Astrocyte of the cerebellum (primary cell): ENCODE results near the gene KLHL40.

Source experiments
- DNase-seq: peaks from one replicate; pipeline ENCODE4 v3.0.0-alpha.2; 2011; ENCODE audit warnings: low read depth
- H3K4me3 ChIP-seq: 2 replicates; pipeline ENCODE4 v1.5.1; 2011; ENCODE audit warnings: mild to moderate bottlenecking, low read depth, low read length, moderate library complexity
- in situ Hi-C: cut with HindIII; loops from 2 replicates; pipeline ENCODE4 v1.10.0; 2017; ENCODE audit warnings: low sequenced_read_pairs
- TF ChIP-seq, protein P1 (sequence below): IDR thresholded peaks from 2 replicates; pipeline ENCODE4 v1.5.1; 2012; ENCODE audit warnings: low read length, low read depth, moderate library complexity, mild to moderate bottlenecking; ENCODE audit errors: missing control alignments

The KLHL40 gene

DNA sequence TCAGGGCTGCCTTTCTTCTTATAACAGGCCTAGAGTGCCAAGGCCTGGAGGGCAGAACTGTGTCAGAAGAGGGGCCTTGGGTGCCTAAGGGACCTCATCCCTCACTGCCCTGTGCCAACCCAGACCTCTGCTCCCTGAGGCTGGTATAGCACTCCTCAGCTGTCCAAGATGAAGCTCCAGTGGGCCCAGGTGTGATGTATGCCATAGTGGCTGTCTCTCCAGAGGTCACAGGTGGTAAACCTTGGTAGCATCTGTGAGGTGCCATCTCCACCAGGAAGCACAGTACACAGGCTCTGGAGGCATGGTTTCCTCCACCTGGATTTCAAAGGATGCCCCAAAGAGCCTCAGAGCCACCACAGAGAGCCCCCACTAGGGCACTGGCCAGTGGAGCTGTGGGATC, 12.3 kb upstream of the KLHL40 start:
- TF ChIP-seq, protein P1, sequence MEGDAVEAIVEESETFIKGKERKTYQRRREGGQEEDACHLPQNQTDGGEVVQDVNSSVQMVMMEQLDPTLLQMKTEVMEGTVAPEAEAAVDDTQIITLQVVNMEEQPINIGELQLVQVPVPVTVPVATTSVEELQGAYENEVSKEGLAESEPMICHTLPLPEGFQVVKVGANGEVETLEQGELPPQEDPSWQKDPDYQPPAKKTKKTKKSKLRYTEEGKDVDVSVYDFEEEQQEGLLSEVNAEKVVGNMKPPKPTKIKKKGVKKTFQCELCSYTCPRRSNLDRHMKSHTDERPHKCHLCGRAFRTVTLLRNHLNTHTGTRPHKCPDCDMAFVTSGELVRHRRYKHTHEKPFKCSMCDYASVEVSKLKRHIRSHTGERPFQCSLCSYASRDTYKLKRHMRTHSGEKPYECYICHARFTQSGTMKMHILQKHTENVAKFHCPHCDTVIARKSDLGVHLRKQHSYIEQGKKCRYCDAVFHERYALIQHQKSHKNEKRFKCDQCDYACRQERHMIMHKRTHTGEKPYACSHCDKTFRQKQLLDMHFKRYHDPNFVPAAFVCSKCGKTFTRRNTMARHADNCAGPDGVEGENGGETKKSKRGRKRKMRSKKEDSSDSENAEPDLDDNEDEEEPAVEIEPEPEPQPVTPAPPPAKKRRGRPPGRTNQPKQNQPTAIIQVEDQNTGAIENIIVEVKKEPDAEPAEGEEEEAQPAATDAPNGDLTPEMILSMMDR, result no peak
- no peak overlapping the region for H3K4me3 ChIP-seq
- DNase-seq, result no peak
- in situ Hi-C loops, result no loop called here

DNA sequence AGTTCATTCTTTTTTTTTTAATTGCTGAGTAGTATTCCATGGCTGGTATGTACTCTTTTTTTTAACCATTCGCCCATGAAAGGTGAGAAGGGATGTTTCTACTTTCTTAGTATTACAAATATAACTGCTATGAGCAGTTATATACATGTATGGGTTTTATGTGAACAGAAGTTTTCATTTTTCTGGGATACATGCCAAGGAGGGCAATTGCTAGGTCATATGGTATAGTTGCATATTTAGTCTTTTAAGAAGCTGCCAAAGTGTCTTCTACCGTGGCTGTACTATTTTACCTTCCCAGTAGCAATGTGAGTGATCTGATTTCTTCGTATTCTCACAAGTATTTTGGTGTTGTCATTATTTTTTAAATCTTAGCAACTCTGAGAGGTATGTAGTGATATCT, 11.2 kb upstream of the KLHL40 start:
- TF ChIP-seq, protein P1, result no peak
- no peak for DNase-seq
- no peak overlapping the region for H3K4me3 ChIP-seq
- in situ Hi-C loops, result no loop called here

GRCh38 chr3:42675909-42676308, 9.4 kb upstream of the KLHL40 start:
- no peak for DNase-seq
- TF ChIP-seq, protein P1, result no peak
- no peak overlapping the region for H3K4me3 ChIP-seq
- in situ Hi-C loops, result no loop called here

GRCh38 chr3:42678447-42678846, 6.9 kb upstream of the KLHL40 start:
- TF ChIP-seq, protein P1, result no peak
- H3K4me3 ChIP-seq, result no peak overlapping the region
- no peak for DNase-seq
- in situ Hi-C loops, result no loop called here

GRCh38 chr3:42680271-42680670, 5.1 kb upstream of the KLHL40 start:
- in situ Hi-C loops, result no loop called here
- H3K4me3 ChIP-seq, result no peak overlapping the region
- no peak for DNase-seq
- TF ChIP-seq, protein P1, result no peak

DNA sequence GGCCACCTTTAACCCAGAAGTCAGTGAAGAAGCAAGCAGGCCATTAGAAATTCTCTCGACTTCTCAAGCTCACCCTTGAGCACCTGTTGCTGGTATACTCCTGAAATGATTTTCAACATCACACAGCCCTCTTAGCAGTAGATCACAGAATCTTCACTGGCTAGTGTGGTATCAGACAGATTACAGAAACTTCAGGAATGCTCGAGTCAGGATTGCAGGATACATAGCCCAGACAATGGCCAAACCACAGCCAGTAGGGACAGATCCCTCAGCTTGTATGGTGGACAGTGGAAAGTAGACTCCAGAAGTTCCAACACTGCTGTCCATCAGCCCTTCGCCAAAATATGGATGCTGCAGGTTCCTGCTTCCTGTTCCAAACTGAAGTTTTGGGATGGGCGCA, 4.5 kb upstream of the KLHL40 start:
- DNase-seq, result no peak
- TF ChIP-seq, protein P1, result no peak
- in situ Hi-C loops, result no loop called here
- H3K4me3 ChIP-seq, result no peak overlapping the region
